Endothelial cell of umbilical vein (primary cell): ENCODE measurements around the gene INPP4B. TPM values are rescaled to one million over a fixed set of nuclear protein-coding genes. Genes with fewer than 3 reads are reported as not detected.

Source experiments
- BruUV-seq: library from RNA; stranded (reverse); fragments of 400-500 nt; replicated peaks from 2 replicates; lab custom pipeline; 2021; lab: Mats Ljungman, UMichigan
- CTCF ChIA-PET: fragments of 300-600, 350-600 bp; sonication (Branson Sonifier 250); formaldehyde crosslinking; loops from one replicate; lab custom pipeline; 2021; ENCODE audit warnings: antibody characterized with exemption, inconsistent platforms; lab: Charles Lee
- POLR2A ChIA-PET: fragments of 300-600, 350-600 bp; sonication (Branson Sonifier 250); formaldehyde crosslinking; loops from one replicate; lab custom pipeline; 2021; ENCODE audit warnings: antibody characterized with exemption, inconsistent platforms; lab: Charles Lee
- DNase-seq: peaks from one replicate; pipeline ENCODE4 v3.0.0-alpha.2; 2011; ENCODE audit warnings: low read depth, low spot score
- FAIRE-seq: peaks from 2 replicates; lab custom pipeline; 2011; peaks lifted over from hg19 to GRCh38; lab: Jason Lieb, UNC
- H2AFZ ChIP-seq: 2 replicates; pipeline ENCODE4 v1.6.0; 2012; ENCODE audit warnings: low read depth, low read length, control low read depth, inconsistent platforms
- H3K27ac ChIP-seq: 2 replicates; pipeline ENCODE4 v1.5.1; 2011; ENCODE audit warnings: low read depth, mild to moderate bottlenecking, control low read depth, low read length, moderate library complexity; ENCODE audit not compliant: insufficient read depth
- H3K27me3 ChIP-seq, 2 experiments: 2 replicates each; pipeline versions ENCODE4 v1.6.0 to v1.6.1; 2011; ENCODE audit warnings: low read length in 2 of 2, mixed read lengths in 1 of 2; ENCODE audit not compliant: control insufficient read depth in 2 of 2, insufficient read depth in 2 of 2
- H3K36me3 ChIP-seq, 2 experiments: 2 replicates in 1 of 2; 3 replicates in 1 of 2; pipeline ENCODE4 v1.5.1; 2011; ENCODE audit warnings: low read length in 2 of 2, mild to moderate bottlenecking in 1 of 2, moderate library complexity in 1 of 2; ENCODE audit not compliant: control insufficient read depth in 2 of 2, insufficient read depth in 2 of 2; ENCODE audit errors: extremely low read depth in 1 of 2
- H3K4me1 ChIP-seq: 3 replicates; pipeline ENCODE4 v1.5.1; 2011; ENCODE audit warnings: mild to moderate bottlenecking, low read length; ENCODE audit not compliant: control insufficient read depth, insufficient read depth; ENCODE audit errors: extremely low read depth
- H3K4me2 ChIP-seq: 2 replicates; pipeline ENCODE4 v1.6.1; 2011; ENCODE audit warnings: low read length, control low read depth, mixed read lengths; ENCODE audit not compliant: insufficient read depth
- H3K4me3 ChIP-seq, 3 experiments: fragments of 200-600 bp in 1 of 3; sonication (generic), shearing (Covaris generic) in 1 of 3; replicated peaks in 1 of 3; 2 replicates each; pipeline ENCODE4 v1.5.1; 2011 to 2016; ENCODE audit warnings: control low read depth in 3 of 3, low read length in 3 of 3, mild to moderate bottlenecking in 2 of 3, inconsistent platforms in 1 of 3, low read depth in 1 of 3, moderate library complexity in 1 of 3; ENCODE audit not compliant: insufficient read depth in 1 of 3
- H3K79me2 ChIP-seq: 2 replicates; pipeline ENCODE4 v1.6.0; 2012; ENCODE audit warnings: low read length, inconsistent platforms; ENCODE audit not compliant: control insufficient read depth, insufficient read depth
- H3K9ac ChIP-seq: replicated peaks from 2 replicates; pipeline ENCODE3; 2011; ENCODE audit warnings: low read length, control low read depth; ENCODE audit not compliant: insufficient read depth; ENCODE audit errors: extremely low read depth
- H3K9me1 ChIP-seq: replicated peaks from 3 replicates; pipeline ENCODE4 v1.6.0; 2011; ENCODE audit warnings: mild to moderate bottlenecking, low read length; ENCODE audit not compliant: control insufficient read depth, insufficient read depth; ENCODE audit errors: extremely low read depth
- H3K9me3 ChIP-seq: replicated peaks from 2 replicates; pipeline ENCODE4 v1.5.1; 2012; ENCODE audit warnings: low read length, inconsistent platforms; ENCODE audit not compliant: control insufficient read depth, insufficient read depth
- H4K20me1 ChIP-seq: replicated peaks from 2 replicates; pipeline ENCODE3; 2011; ENCODE audit warnings: mild to moderate bottlenecking, low read length; ENCODE audit not compliant: control insufficient read depth, insufficient read depth; ENCODE audit errors: extremely low read depth
- EZH2 ChIP-seq: IDR thresholded peaks from 2 replicates; pipeline ENCODE4 v1.6.1; 2012; ENCODE audit warnings: borderline replicate concordance, low read depth, mild to moderate bottlenecking, moderate library complexity, low read length, inconsistent platforms; ENCODE audit not compliant: severe bottlenecking
- FOS ChIP-seq: IDR thresholded peaks from 2 replicates; pipeline ENCODE4 v1.6.1; 2011; ENCODE audit warnings: mild to moderate bottlenecking, low read length, moderate library complexity, borderline replicate concordance; ENCODE audit not compliant: insufficient read depth
- GATA2 ChIP-seq: IDR thresholded peaks from 2 replicates; pipeline ENCODE4 v1.7.0; 2011; ENCODE audit warnings: low read depth, mild to moderate bottlenecking, moderate library complexity, mixed read lengths, low read length; ENCODE audit not compliant: insufficient read length, insufficient read depth
- JUN ChIP-seq: IDR thresholded peaks from 2 replicates; pipeline ENCODE4 v1.6.1; 2011; ENCODE audit warnings: borderline replicate concordance, low read depth; ENCODE audit not compliant: insufficient read length, insufficient read depth
- MAX ChIP-seq: IDR thresholded peaks from 2 replicates; pipeline ENCODE4 v1.6.1; 2011; ENCODE audit not compliant: insufficient read depth, insufficient read length
- MYC ChIP-seq: IDR thresholded peaks from one replicate; pipeline ENCODE4 v1.6.1; 2011; ENCODE audit warnings: mild to moderate bottlenecking, low read depth, low read length
- POLR2A ChIP-seq: IDR thresholded peaks from 2 replicates; pipeline ENCODE4 v1.6.1; 2012; ENCODE audit warnings: low read depth, mild to moderate bottlenecking, control low read depth, low read length
- POLR2AphosphoS5 ChIP-seq: IDR thresholded peaks from 2 replicates; pipeline ENCODE4 v1.6.1; 2012; ENCODE audit warnings: low read depth, mild to moderate bottlenecking, control low read depth, low read length, moderate library complexity; ENCODE audit not compliant: insufficient read depth
- dilution Hi-C: fragments of 300-500 bp; cut with MboI; formaldehyde crosslinking; loops from one replicate; pipeline ENCODE4 v1.15.0; 2019; ENCODE audit warnings: low sequenced_read_pairs; ENCODE audit not compliant: extremely low pct_ligation_motif_present
- intact Hi-C: fragments of 100-400 bp; cut with micrococcal nuclease; formaldehyde crosslinking; loops from one replicate; pipeline ENCODE4 v1.10.0; 2022
- polyA plus RNA-seq, 4 experiments: library from polyadenylated mRNA; depleted of rRNA in 3 of 4; stranded (reverse) in 3 of 4; unstranded in 1 of 4; fragments of >200 nt; gene quantifications; 2 replicates each; pipeline versions ENCODE4 v1.2.1 to v1.2.3, GENCODE V29; 2011 to 2012; ENCODE audit warnings: missing spikeins in 1 of 4
- total RNA-seq: library from RNA; stranded (reverse); gene quantifications from 2 replicates; pipeline ENCODE4 v1.2.3, GENCODE V29; 2021
- TF ChIP-seq, protein P1 (sequence below), 2 donors: IDR thresholded peaks; 1 replicate in 1 of 2; 2 replicates in 1 of 2; pipeline ENCODE4 v1.5.1; 2011; ENCODE audit warnings: low read length in 2 of 2, mild to moderate bottlenecking in 2 of 2, moderate library complexity in 2 of 2, control low read depth in 1 of 2, inconsistent platforms in 1 of 2, low read depth in 1 of 2; ENCODE audit not compliant: insufficient read depth in 1 of 2; ENCODE audit errors: extremely low read depth in 1 of 2

INPP4B gene
- total and polyA plus RNA-seq, 2 donors (not counting 3 experiments of a cell fraction or from before 2014, with no cell fraction given): 0.41 to 3.1 TPM

DNA sequence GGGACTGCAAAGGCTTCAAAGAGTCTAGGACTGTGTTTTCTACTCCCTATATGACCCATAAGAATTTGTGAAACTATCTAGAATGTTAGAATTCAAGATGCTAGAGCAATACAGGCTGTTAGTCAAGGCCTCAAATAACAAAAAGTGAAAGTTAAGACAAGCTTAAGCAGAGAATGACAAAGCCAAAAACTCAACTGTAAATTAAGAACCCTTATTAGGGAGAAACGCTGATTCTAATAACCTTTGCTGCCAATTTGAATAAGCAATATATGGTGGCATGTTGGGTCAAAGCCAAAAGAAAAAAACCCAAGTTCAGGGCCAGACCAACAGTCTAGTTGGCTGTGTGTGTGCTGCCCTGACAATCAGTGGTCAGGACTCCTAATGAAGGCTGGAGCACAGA is 160.0 kb downstream of the INPP4B start:
- H3K79me2 ChIP-seq: no peaks in the 10 kb centered on the region
- no peak for FAIRE-seq
- no peak for DNase-seq
- BruUV-seq: no TSS peak
- no peaks in the 10 kb centered on the region for H3K36me3 ChIP-seq
- no peaks in the 10 kb centered on the region for H3K9me3 ChIP-seq
- dilution Hi-C loops: no loop called here
- TF ChIP-seq JUN (no peak), MYC (no peak)
- H2AFZ ChIP-seq: no peak overlapping the region
- no peaks in the 10 kb centered on the region for H3K27me3 ChIP-seq
- H3K4me3 ChIP-seq: no peak overlapping the region
- H3K9ac ChIP-seq: no peak overlapping the region
- H4K20me1 ChIP-seq: no peaks in the 10 kb centered on the region
- no peaks in the 10 kb centered on the region for H3K9me1 ChIP-seq
- CTCF ChIA-PET: no interaction called here
- POLR2A ChIA-PET: no interaction called here
- H3K27ac ChIP-seq: no peak overlapping the region
- H3K4me1 ChIP-seq: no peaks in the 10 kb centered on the region
- no peak overlapping the region for H3K4me2 ChIP-seq
- intact Hi-C loops: no loop called here

- no peak overlapping the region for H2AFZ ChIP-seq
- no peaks in the 10 kb centered on the region for H3K9me3 ChIP-seq
- dilution Hi-C loops: no loop called here
- no peaks in the 10 kb centered on the region for H3K4me1 ChIP-seq
- no peaks in the 10 kb centered on the region for H3K79me2 ChIP-seq
- intact Hi-C loops: no loop called here
- H4K20me1 ChIP-seq: no peaks in the 10 kb centered on the region
- no peaks in the 10 kb centered on the region for H3K27me3 ChIP-seq
- DNase-seq (no peak), FAIRE-seq (no peak)
- H3K9me1 ChIP-seq: no peaks in the 10 kb centered on the region
- BruUV-seq: no TSS peak
- no peak for TF ChIP-seq FOS
- TF ChIP-seq, protein P1, sequence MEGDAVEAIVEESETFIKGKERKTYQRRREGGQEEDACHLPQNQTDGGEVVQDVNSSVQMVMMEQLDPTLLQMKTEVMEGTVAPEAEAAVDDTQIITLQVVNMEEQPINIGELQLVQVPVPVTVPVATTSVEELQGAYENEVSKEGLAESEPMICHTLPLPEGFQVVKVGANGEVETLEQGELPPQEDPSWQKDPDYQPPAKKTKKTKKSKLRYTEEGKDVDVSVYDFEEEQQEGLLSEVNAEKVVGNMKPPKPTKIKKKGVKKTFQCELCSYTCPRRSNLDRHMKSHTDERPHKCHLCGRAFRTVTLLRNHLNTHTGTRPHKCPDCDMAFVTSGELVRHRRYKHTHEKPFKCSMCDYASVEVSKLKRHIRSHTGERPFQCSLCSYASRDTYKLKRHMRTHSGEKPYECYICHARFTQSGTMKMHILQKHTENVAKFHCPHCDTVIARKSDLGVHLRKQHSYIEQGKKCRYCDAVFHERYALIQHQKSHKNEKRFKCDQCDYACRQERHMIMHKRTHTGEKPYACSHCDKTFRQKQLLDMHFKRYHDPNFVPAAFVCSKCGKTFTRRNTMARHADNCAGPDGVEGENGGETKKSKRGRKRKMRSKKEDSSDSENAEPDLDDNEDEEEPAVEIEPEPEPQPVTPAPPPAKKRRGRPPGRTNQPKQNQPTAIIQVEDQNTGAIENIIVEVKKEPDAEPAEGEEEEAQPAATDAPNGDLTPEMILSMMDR (IDR thresholded peaks at IDR 0.05; ENCODE audit: extremely low read depth in 1 of 2, insufficient read depth in 1 of 2, low read depth in 1 of 2, low read length in 2 of 2): no peak
- no peak for TF ChIP-seq POLR2A
- TF ChIP-seq MAX: no peak
- no peak for TF ChIP-seq GATA2
- TF ChIP-seq JUN: no peak
- TF ChIP-seq EZH2: no peak
- no peak for TF ChIP-seq MYC
- no peak for TF ChIP-seq POLR2AphosphoS5
- POLR2A ChIA-PET: no interaction called here
- no peak overlapping the region for H3K4me3 ChIP-seq
- H3K27ac ChIP-seq: no peak overlapping the region
- CTCF ChIA-PET: no interaction called here
- no peaks in the 10 kb centered on the region for H3K36me3 ChIP-seq
- H3K4me2 ChIP-seq: no peak overlapping the region
- no peak overlapping the region for H3K9ac ChIP-seq
These were observed 162.1 kb downstream of the INPP4B start for GRCh38 chr4:142683997-142684396.
